Measurements from ENCODE around the gene DFFB. TPM values are rescaled to one million over a fixed set of nuclear protein-coding genes. Genes with fewer than 3 reads are reported as not detected.

The DFFB gene
- total RNA-seq, 4 donors from 2014 or later: 0.51 to 17.9 (median 9.3) TPM

DNA sequence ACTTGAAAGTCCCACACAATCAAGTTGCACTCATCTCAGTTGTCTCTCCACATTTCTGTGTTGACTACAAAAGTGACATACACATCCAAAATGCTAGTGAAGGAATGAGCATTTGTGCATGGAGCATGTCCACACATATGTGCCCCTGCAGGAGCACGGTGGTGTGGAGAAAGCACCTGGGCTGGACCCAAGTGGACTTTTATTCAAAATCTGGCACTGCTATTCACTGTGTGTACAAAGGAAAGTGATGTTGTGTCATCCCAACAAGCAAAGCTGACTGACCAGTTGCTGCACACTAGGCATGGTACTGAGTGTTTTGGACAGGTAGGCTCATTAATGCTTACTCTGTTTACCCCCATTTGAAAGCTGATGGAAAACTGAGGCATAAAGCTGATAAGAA lies 19.6 kb upstream of the DFFB start:
- H3K4me3 ChIP-seq: no peak overlapping the region
- no peaks in the 10 kb centered on the region for H3K36me3 ChIP-seq

DNA sequence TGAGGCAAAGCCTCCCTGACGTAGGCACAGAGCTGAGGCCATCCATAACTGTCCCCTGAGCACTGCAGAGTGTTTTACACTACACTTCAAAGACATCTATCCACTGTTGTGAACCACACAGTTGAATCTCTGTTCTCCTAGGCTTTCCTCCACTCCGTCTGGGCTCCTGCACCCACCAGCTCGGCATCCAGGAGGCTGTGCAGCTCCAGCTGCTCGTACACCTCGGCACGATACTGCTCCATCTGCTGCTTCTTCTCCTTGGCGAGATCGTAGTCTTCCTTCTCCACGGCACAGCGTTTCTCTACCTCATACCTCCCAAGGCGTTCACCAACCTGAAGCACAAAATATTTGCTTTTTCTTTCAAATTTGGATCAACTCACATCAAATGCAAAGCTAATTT lies 18.5 kb upstream of the DFFB start:
- no peak overlapping the region for H3K4me3 ChIP-seq
- no peaks in the 10 kb centered on the region for H3K9me3 ChIP-seq
- DNase-seq: no peak
- H3K4me1 ChIP-seq: no peaks in the 10 kb centered on the region
- no peak overlapping the region for H3K27ac ChIP-seq
- no peaks in the 10 kb centered on the region for H3K27me3 ChIP-seq
- TF ChIP-seq, protein P1, sequence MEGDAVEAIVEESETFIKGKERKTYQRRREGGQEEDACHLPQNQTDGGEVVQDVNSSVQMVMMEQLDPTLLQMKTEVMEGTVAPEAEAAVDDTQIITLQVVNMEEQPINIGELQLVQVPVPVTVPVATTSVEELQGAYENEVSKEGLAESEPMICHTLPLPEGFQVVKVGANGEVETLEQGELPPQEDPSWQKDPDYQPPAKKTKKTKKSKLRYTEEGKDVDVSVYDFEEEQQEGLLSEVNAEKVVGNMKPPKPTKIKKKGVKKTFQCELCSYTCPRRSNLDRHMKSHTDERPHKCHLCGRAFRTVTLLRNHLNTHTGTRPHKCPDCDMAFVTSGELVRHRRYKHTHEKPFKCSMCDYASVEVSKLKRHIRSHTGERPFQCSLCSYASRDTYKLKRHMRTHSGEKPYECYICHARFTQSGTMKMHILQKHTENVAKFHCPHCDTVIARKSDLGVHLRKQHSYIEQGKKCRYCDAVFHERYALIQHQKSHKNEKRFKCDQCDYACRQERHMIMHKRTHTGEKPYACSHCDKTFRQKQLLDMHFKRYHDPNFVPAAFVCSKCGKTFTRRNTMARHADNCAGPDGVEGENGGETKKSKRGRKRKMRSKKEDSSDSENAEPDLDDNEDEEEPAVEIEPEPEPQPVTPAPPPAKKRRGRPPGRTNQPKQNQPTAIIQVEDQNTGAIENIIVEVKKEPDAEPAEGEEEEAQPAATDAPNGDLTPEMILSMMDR (IDR thresholded peaks at IDR 0.05): no peak
- TF ChIP-seq POLR2A (IDR thresholded peaks at IDR 0.05): no peak
- H3K36me3 ChIP-seq: no peaks in the 10 kb centered on the region
- intact Hi-C loops (cut with DNase I; ENCODE audit: low total_unique reads): no loop called here

More for the DNA sequence above, 19.6 kb upstream of the DFFB start:
- H3K27ac ChIP-seq: no peak overlapping the region
- intact Hi-C loops (cut with DNase I; ENCODE audit: low total_unique reads): no loop called here
- no peaks in the 10 kb centered on the region for H3K27me3 ChIP-seq
- no peak for DNase-seq
- no peak for TF ChIP-seq POLR2A (IDR thresholded peaks at IDR 0.05)
- TF ChIP-seq, protein P1 (IDR thresholded peaks at IDR 0.05): no peak
- H3K4me1 ChIP-seq: no peaks in the 10 kb centered on the region
- H3K9me3 ChIP-seq: no peaks in the 10 kb centered on the region

DNA sequence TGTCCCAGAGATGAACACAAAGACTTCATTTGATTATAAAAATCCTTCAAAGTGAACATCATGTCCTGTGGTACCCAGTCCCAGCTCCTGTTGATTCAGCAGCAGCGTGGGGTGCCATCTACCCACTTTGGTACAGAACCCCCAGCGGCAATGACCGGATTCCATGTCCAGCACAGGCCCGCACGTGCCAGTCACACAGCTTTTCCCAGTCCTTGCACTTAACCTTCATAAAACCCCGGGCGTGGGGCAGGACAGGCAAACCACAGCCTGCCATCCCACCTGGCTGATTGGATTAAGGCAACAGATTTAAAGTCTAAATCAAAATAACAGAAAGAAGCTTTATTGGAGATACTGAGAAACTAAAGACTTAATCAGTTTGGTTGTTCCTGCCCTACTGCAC lies 15.8 kb upstream of the DFFB start:
- intact Hi-C loops (cut with DNase I; ENCODE audit: low total_unique reads): no loop called here
- Histone ChIP-seq H3K4me3 (no peak overlapping the region), H3K36me3 (no peaks in the 10 kb centered on the region), H3K27ac (no peak overlapping the region), H3K9me3 (no peaks in the 10 kb centered on the region), H3K27me3 (no peaks in the 10 kb centered on the region), H3K4me1 (no peaks in the 10 kb centered on the region)
- DNase-seq: no peak
- TF ChIP-seq POLR2A (IDR thresholded peaks at IDR 0.05): no peak
- TF ChIP-seq, protein P1 (IDR thresholded peaks at IDR 0.05): no peak

DNA sequence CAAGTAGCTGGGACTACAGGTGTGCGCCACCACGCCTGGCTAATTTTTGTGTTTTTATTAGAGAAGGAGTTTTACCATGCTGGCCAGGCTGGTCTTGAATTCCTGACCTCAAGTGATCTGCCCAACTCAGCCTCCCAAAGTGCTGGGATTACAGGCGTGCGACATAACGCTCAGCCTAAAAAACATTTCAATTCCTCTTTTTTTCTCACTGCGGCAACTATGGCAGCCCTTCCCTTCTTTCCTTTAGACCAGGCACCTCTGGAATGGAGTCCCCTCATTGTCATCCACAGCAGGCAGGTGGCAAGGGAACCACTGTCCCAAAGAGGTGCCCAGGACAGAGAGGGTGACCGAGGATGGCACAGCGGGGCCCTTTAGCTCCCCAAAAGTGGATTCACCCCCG lies 14.4 kb upstream of the DFFB start:
- Histone ChIP-seq H3K27me3 (no peaks in the 10 kb centered on the region), H3K36me3 (no peaks in the 10 kb centered on the region), H3K9me3 (no peaks in the 10 kb centered on the region), H3K4me3 (no peak overlapping the region), H3K27ac (no peak overlapping the region), H3K4me1 (no peaks in the 10 kb centered on the region)
- intact Hi-C loops (cut with DNase I; ENCODE audit: low total_unique reads): no loop called here
- DNase-seq: no peak
- TF ChIP-seq, protein P1 (IDR thresholded peaks at IDR 0.05): no peak
- no peak for TF ChIP-seq POLR2A (IDR thresholded peaks at IDR 0.05)

DNA sequence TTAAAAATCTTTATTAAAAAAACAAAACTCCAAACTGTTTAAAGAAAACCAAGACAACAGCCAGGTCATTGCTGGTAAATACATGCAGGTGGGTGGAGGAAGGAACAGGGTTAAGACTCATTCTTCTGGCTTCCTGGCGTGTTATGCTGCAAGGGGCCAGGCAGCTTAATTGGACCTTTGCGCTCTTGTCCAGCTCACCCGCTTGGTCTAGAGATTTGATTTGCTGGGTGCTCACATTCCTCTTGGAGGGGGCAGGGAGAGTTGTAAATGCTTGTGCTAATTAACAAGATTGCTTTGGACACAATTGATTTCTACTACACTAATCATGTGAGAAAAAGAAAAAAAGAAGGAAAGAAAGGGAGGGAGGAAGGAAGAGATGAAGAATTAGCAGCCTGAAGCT lies 10.7 kb upstream of the DFFB start:
- Histone ChIP-seq H3K4me3 (no peak overlapping the region), H3K27me3 (no peaks in the 10 kb centered on the region), H3K4me1 (no peaks in the 10 kb centered on the region), H3K9me3 (no peaks in the 10 kb centered on the region), H3K36me3 (no peaks in the 10 kb centered on the region), H3K27ac (no peak overlapping the region)
- no peak for DNase-seq
- no peak for TF ChIP-seq POLR2A (IDR thresholded peaks at IDR 0.05)
- TF ChIP-seq, protein P1 (IDR thresholded peaks at IDR 0.05): no peak
- intact Hi-C loops (cut with DNase I; ENCODE audit: low total_unique reads): no loop called here
